ENCODE data around the gene SMC3.

- TF ChIP-seq CTCF (IDR thresholded peaks at IDR 0.05; ENCODE audit: poor library complexity), result no peak
- TF ChIP-seq EZH2phosphoT487 (IDR thresholded peaks at IDR 0.05; ENCODE audit: low read depth, severe bottlenecking, unreplicated experiment), result no peak
Observed at GRCh38 chr10:110642204-110643034, 74.9 kb downstream of the SMC3 start.

Data from hepatocyte (in vitro differentiated cells).